SK-N-SH (cell line): ENCODE data around the gene TIMM23. TPM values are rescaled to one million over a fixed set of nuclear protein-coding genes. Genes with fewer than 3 reads are reported as not detected.
"Not testable (repeated sequence)": the region's sequence is repeated elsewhere in the genome, so short reads cannot be mapped to it uniquely, and the experiment has no call there.

Experiments used
- CTCF ChIA-PET: fragments of 300-600, 350-600 bp; formaldehyde crosslinking; extraction: SDS; loops from one replicate; lab custom pipeline; 2021; lab: Yijun Ruan, JAX
- POLR2A ChIA-PET: fragments of 350-600 bp; sonication (Branson Sonifier 250); formaldehyde crosslinking; extraction: SDS; loops from one replicate; lab custom pipeline; 2020; ENCODE audit warnings: antibody characterized with exemption, inconsistent platforms; lab: Yijun Ruan, JAX
- DNase-seq: peaks from one replicate; pipeline ENCODE4 v3.0.0; 2012
- H2AFZ ChIP-seq: fragments of 200-600 bp; sonication (generic); 2 replicates; pipeline ENCODE4 v1.8.1; 2016; ENCODE audit warnings: antibody characterized with exemption, mild to moderate bottlenecking, low read depth
- H3F3A ChIP-seq: fragments of 200-600 bp; sonication (generic); replicated peaks from 2 replicates; pipeline ENCODE3; 2016; ENCODE audit warnings: antibody characterized with exemption, mild to moderate bottlenecking; ENCODE audit not compliant: insufficient read depth
- H3K27ac ChIP-seq, 2 experiments: fragments of 200-500 bp in 1 of 2; fragments of 200-600 bp in 1 of 2; sonication (Bioruptor generic) in 1 of 2; sonication (generic), shearing (Covaris generic) in 1 of 2; 2 replicates each; pipeline versions ENCODE4 v1.5.1 to v1.6.1; 2014 to 2016; ENCODE audit warnings: low read depth in 2 of 2, inconsistent platforms in 1 of 2, low read length in 1 of 2, mild to moderate bottlenecking in 1 of 2, mixed read lengths in 1 of 2
- H3K27me3 ChIP-seq: fragments of 200-600 bp; sonication (generic), shearing (Covaris generic); 2 replicates; pipeline ENCODE4 v1.6.1; 2016; ENCODE audit warnings: mixed run types; ENCODE audit not compliant: insufficient read depth
- H3K36me3 ChIP-seq, 2 experiments: fragments of 200-500 bp in 1 of 2; fragments of 200-600 bp in 1 of 2; sonication (Bioruptor generic) in 1 of 2; sonication (generic) in 1 of 2; replicated peaks in 1 of 2; 2 replicates each; pipeline versions ENCODE3 to v1.5.1; 2014 to 2016; ENCODE audit warnings: low read length in 1 of 2, mild to moderate bottlenecking in 1 of 2; ENCODE audit not compliant: insufficient read depth in 2 of 2, control insufficient read depth in 1 of 2
- H3K4me1 ChIP-seq, 2 experiments: fragments of 200-500 bp in 1 of 2; fragments of 200-600 bp in 1 of 2; sonication (Bioruptor generic) in 1 of 2; sonication (generic), shearing (Covaris generic) in 1 of 2; 2 replicates each; pipeline versions ENCODE4 v1.5.1 to v1.6.1; 2014 to 2016; ENCODE audit warnings: low read depth in 1 of 2, low read length in 1 of 2, mixed run types in 1 of 2; ENCODE audit not compliant: insufficient read depth in 2 of 2, control insufficient read depth in 1 of 2
- H3K4me2 ChIP-seq: fragments of 200-600 bp; sonication (generic), shearing (Covaris generic); 2 replicates; pipeline ENCODE4 v1.6.1; 2017; ENCODE audit warnings: mixed run types
- H3K4me3 ChIP-seq, 2 experiments: fragments of 200-500 bp in 1 of 2; fragments of 200-600 bp in 1 of 2; sonication (Bioruptor generic) in 1 of 2; sonication (generic), shearing (Covaris generic) in 1 of 2; 2 replicates each; pipeline versions ENCODE4 v1.5.1 to v1.8.1; 2014 to 2016; ENCODE audit warnings: low read depth in 2 of 2, inconsistent platforms in 1 of 2, low read length in 1 of 2, mild to moderate bottlenecking in 1 of 2, mixed read lengths in 1 of 2, moderate library complexity in 1 of 2
- H3K79me2 ChIP-seq: fragments of 200-600 bp; sonication (generic); 2 replicates; pipeline ENCODE4 v1.8.1; 2017; ENCODE audit warnings: mild to moderate bottlenecking; ENCODE audit not compliant: insufficient read depth
- H3K9ac ChIP-seq: fragments of 200-600 bp; sonication (generic); 2 replicates; pipeline ENCODE4 v1.6.1; 2017; ENCODE audit warnings: mixed run types
- H3K9me2 ChIP-seq: fragments of 200-600 bp; sonication (generic); 2 replicates; pipeline ENCODE4 v1.6.1; 2017; ENCODE audit warnings: mixed run types
- H3K9me3 ChIP-seq: fragments of 200-600 bp; sonication (generic); 2 replicates; pipeline ENCODE4 v1.6.1; 2017; ENCODE audit warnings: mixed run types, mild to moderate bottlenecking, moderate library complexity
- H4K20me1 ChIP-seq: fragments of 200-600 bp; sonication (generic); 2 replicates; pipeline ENCODE4 v1.6.1; 2017; ENCODE audit warnings: mild to moderate bottlenecking, mixed run types; ENCODE audit not compliant: insufficient read depth
- CHD2 ChIP-seq: fragments of 150-350 bp; IDR thresholded peaks from 2 replicates; pipeline ENCODE4 v1.6.1; 2018; ENCODE audit warnings: low read length; ENCODE audit not compliant: partially characterized antibody
- CTCF ChIP-seq: fragments of 200-600 bp; sonication (generic); IDR thresholded peaks from 2 replicates; pipeline ENCODE4 v1.6.1; 2017; ENCODE audit warnings: antibody characterized with exemption, mild to moderate bottlenecking, moderate library complexity
- GATA2 ChIP-seq: sonication (generic); formaldehyde crosslinking; IDR thresholded peaks from 2 replicates; pipeline ENCODE4 v1.5.0; 2020; ENCODE audit warnings: mild to moderate bottlenecking, missing genetic modification reagents
- JUND ChIP-seq: IDR thresholded peaks from 2 replicates; pipeline ENCODE4 v1.4.0; 2012
- RAD21 ChIP-seq: IDR thresholded peaks from 2 replicates; pipeline ENCODE4 v1.6.1; 2012; ENCODE audit warnings: mild to moderate bottlenecking, low read length
- RCOR1 ChIP-seq: fragments of 150-350 bp; IDR thresholded peaks from 2 replicates; pipeline ENCODE4 v1.6.1; 2017; ENCODE audit warnings: antibody characterized with exemption, low read length
- REST ChIP-seq: IDR thresholded peaks from 2 replicates; pipeline ENCODE4 v1.6.1; 2012; ENCODE audit warnings: mild to moderate bottlenecking, low read depth, low read length, moderate library complexity
- RFX5 ChIP-seq: IDR thresholded peaks from 2 replicates; pipeline ENCODE4 v1.6.1; 2012; ENCODE audit warnings: mild to moderate bottlenecking, improper control_type of control experiment, low read length
- TAF1 ChIP-seq: IDR thresholded peaks from 2 replicates; pipeline ENCODE4 v1.6.1; 2012; ENCODE audit warnings: low read depth, mild to moderate bottlenecking, low read length, moderate library complexity, borderline replicate concordance
- TEAD4 ChIP-seq: IDR thresholded peaks from 2 replicates; pipeline ENCODE4 v1.4.0; 2012; ENCODE audit warnings: mild to moderate bottlenecking, borderline replicate concordance; ENCODE audit not compliant: insufficient read depth
- USF1 ChIP-seq: IDR thresholded peaks from 2 replicates; pipeline ENCODE4 v1.4.0; 2012; ENCODE audit warnings: low read depth, borderline replicate concordance
- WGBS: methylation state at CpG from one replicate; pipeline ENCODE4 v1.1.6; 2017; ENCODE audit warnings: low lambda C conversion rate; 5-methylcytosine and 5-hydroxymethylcytosine counted together
- polyA plus RNA-seq, 3 experiments: library from polyadenylated mRNA; depleted of rRNA; stranded (reverse); fragments of >200 nt; gene quantifications; 2 replicates each; pipeline ENCODE4 v1.2.3, GENCODE V29; 2012

TIMM23 gene
- polyA plus RNA-seq, 1 of the 3 experiments (the other 2 are of a cell fraction) = 87.0 TPM

- CTCF ChIA-PET, H3K27me3 ChIP-seq, H3K9me3 ChIP-seq, H3K4me3 ChIP-seq, POLR2A ChIA-PET, H3K9ac ChIP-seq, DNase-seq, H4K20me1 ChIP-seq, H3K27ac ChIP-seq, H3K9me2 ChIP-seq, H3F3A ChIP-seq, H3K4me1 ChIP-seq, H2AFZ ChIP-seq, H3K4me2 ChIP-seq: not testable (repeated sequence)
- 90% methylated on average over 3 of the region's 3 CpGs for WGBS
- H3K79me2 ChIP-seq = peaks cover 36% of the 10 kb centered on the region
- peaks cover 26 to 29% of the 10 kb centered on the region in 2 experiments for H3K36me3 ChIP-seq
Measured at GRCh38 chr10:45985590-45985989, 13.3 kb downstream of the TIMM23 start.

GRCh38 chr10:45997557-45997956 lies 25.3 kb downstream of the TIMM23 start:
- Histone ChIP-seq H3K9ac (no peak overlapping the region), H3K9me2 (no peaks in the 10 kb centered on the region), H2AFZ (no peak overlapping the region), H3K9me3 (no peaks in the 10 kb centered on the region), H3K27ac (no peak overlapping the region)
- CTCF ChIA-PET = no interaction called here
- TF ChIP-seq CHD2 (no peak), RFX5 (no peak), JUND (no peak), RAD21 (no peak), GATA2 (no peak), TAF1 (no peak), CTCF (no peak), TEAD4 (no peak), USF1 (no peak), REST (no peak), RCOR1 (no peak)
- TF ChIP-seq, all 33 proteins: peak for 0
- Histone ChIP-seq H4K20me1 (peaks cover 4% of the 10 kb centered on the region; the same call in 1 of the 2 replicates), H3K27me3 (no peaks in the 10 kb centered on the region), H3F3A (peaks cover 15% of the 10 kb centered on the region), H3K36me3 (peaks cover 35 to 55% of the 10 kb centered on the region in 2 experiments), H3K4me2 (no peak overlapping the region), H3K4me3 (no peak overlapping the region), H3K79me2 (peaks cover 29% of the 10 kb centered on the region), H3K4me1 (no peaks in the 10 kb centered on the region)
- WGBS = 96% methylated on average over 4 of the region's 4 CpGs
- DNase-seq = no peak
- POLR2A ChIA-PET = interaction anchor here (0.6 kb wide), 1 partner anchor 17 kb away, joined by 4 read pairs; no protein-coding TSS in a partner anchor
